K562 (cell line): ENCODE measurements around the gene C1QC. TPM values are rescaled to one million over a fixed set of nuclear protein-coding genes. Genes with fewer than 3 reads are reported as not detected.

Experiments
- ATAC-seq: fragments of 200-7000 bp; cut with Tn5 transposase; 3 replicates; pipeline ENCODE4 v1.9.1; 2020; ENCODE audit warnings: moderate library complexity
- BruUV-seq: library from RNA; stranded (reverse); fragments of 400-500 nt; replicated peaks from 2 replicates; lab custom pipeline; 2021; lab: Mats Ljungman, UMichigan
- CTCF ChIA-PET: fragments of 300-600 bp; formaldehyde crosslinking; extraction: SDS; loops from one replicate; lab custom pipeline; 2021; ENCODE audit warnings: low intra/inter-chr PET ratio; lab: Yijun Ruan, JAX
- POLR2A ChIA-PET: fragments of 300-600, 350-650 bp; sonication (Branson Sonifier 250); formaldehyde crosslinking; extraction: SDS; loops from one replicate; lab custom pipeline; 2021; ENCODE audit warnings: antibody characterized with exemption, inconsistent platforms; lab: Yijun Ruan, JAX
- DNase-seq, 4 experiments: peaks; one replicate each; pipeline versions ENCODE4 v3.0.0 to v3.0.0-alpha.2; 2011 to 2018; ENCODE audit warnings: low spot score in 3 of 4, mixed read lengths in 3 of 4; ENCODE audit errors: extremely low read depth in 1 of 4
- FAIRE-seq: peaks from 2 replicates; lab custom pipeline; 2011; peaks lifted over from hg19 to GRCh38; lab: Jason Lieb, UNC
- H2AFZ ChIP-seq: 2 replicates; pipeline ENCODE4 v1.6.0; 2011; ENCODE audit warnings: low read depth, low read length, control low read depth, inconsistent platforms
- H3K27ac ChIP-seq: fragments of 200-600 bp; 3 replicates; pipeline ENCODE4 v1.8.0; 2011; ENCODE audit warnings: low read depth, mild to moderate bottlenecking, control low read depth, inconsistent platforms, low read length, moderate library complexity, mixed read lengths; ENCODE audit errors: extremely low read depth
- H3K27me3 ChIP-seq, 2 experiments: fragments of 300-600 bp in 1 of 2; 2 replicates in 1 of 2; 3 replicates in 1 of 2; pipeline versions ENCODE4 v1.6.0 to v1.8.0; 2011; ENCODE audit warnings: inconsistent platforms in 2 of 2, low read length in 2 of 2, mild to moderate bottlenecking in 1 of 2, mixed read lengths in 1 of 2, moderate library complexity in 1 of 2; ENCODE audit not compliant: control insufficient read depth in 2 of 2, insufficient read depth in 2 of 2
- H3K36me3 ChIP-seq: fragments of 300-600 bp; 3 replicates; pipeline ENCODE4 v1.8.0; 2011; ENCODE audit warnings: mild to moderate bottlenecking, low read length, inconsistent platforms; ENCODE audit not compliant: control insufficient read depth, insufficient read depth
- H3K4me1 ChIP-seq, 2 experiments: fragments of 200-600 bp in 1 of 2; replicated peaks in 1 of 2; 2 replicates in 1 of 2; 3 replicates in 1 of 2; pipeline versions ENCODE4 v1.5.1 to v1.8.0; 2011; ENCODE audit warnings: inconsistent platforms in 2 of 2, low read length in 2 of 2, mild to moderate bottlenecking in 1 of 2, mixed read lengths in 1 of 2, moderate library complexity in 1 of 2; ENCODE audit not compliant: control insufficient read depth in 2 of 2, insufficient read depth in 2 of 2
- H3K4me2 ChIP-seq: 2 replicates; pipeline ENCODE4 v1.6.1; 2011; ENCODE audit warnings: low read length, control low read depth, inconsistent platforms, mixed read lengths; ENCODE audit not compliant: insufficient read depth
- H3K4me3 ChIP-seq: fragments of 200-600 bp; sonication (generic), shearing (Covaris generic); 2 replicates; pipeline ENCODE4 v1.5.1; 2016; ENCODE audit warnings: control low read depth, inconsistent platforms
- H3K79me2 ChIP-seq: fragments of 200-600 bp; 3 replicates; pipeline ENCODE4 v1.8.0; 2011; ENCODE audit warnings: low read length, inconsistent platforms; ENCODE audit not compliant: control insufficient read depth, insufficient read depth
- H3K9ac ChIP-seq, 2 experiments: 2 replicates each; pipeline versions ENCODE4 v1.6.0 to v1.6.1; 2011; ENCODE audit warnings: low read depth in 2 of 2, low read length in 2 of 2, control low read depth in 1 of 2, inconsistent platforms in 1 of 2, mild to moderate bottlenecking in 1 of 2, mixed read lengths in 1 of 2; ENCODE audit not compliant: insufficient read depth in 1 of 2
- H3K9me1 ChIP-seq: one replicate; pipeline ENCODE4 v1.6.0; 2011; ENCODE audit warnings: inconsistent platforms, mild to moderate bottlenecking, low read length, moderate library complexity; ENCODE audit not compliant: control insufficient read depth, insufficient read depth
- H3K9me3 ChIP-seq: replicated peaks from 2 replicates; pipeline ENCODE4 v1.5.1; 2011; ENCODE audit warnings: low read depth, low read length, inconsistent platforms; ENCODE audit not compliant: control insufficient read depth, insufficient read depth
- H4K20me1 ChIP-seq: replicated peaks from 2 replicates; pipeline ENCODE4 v1.6.1; 2011; ENCODE audit warnings: low read length, inconsistent platforms, mixed read lengths; ENCODE audit not compliant: control insufficient read depth, insufficient read depth
- ARNT ChIP-seq, 2 experiments: fragments of 450-650 bp; IDR thresholded peaks; 2 replicates each; pipeline ENCODE4 v1.6.1; 2016; ENCODE audit warnings: mild to moderate bottlenecking in 1 of 2
- GTF2B ChIP-seq: IDR thresholded peaks from 2 replicates; pipeline ENCODE4 v1.6.1; 2011; ENCODE audit not compliant: insufficient read length; ENCODE audit errors: extremely low read depth
- HNRNPK ChIP-seq: fragments of 200-400 bp; formaldehyde crosslinking; IDR thresholded peaks from one replicate; pipeline ENCODE4 v1.6.1; 2018; ENCODE audit warnings: mild to moderate bottlenecking, low read depth, low read length; ENCODE audit not compliant: poor library complexity, severe bottlenecking
- LEF1 ChIP-seq: fragments of 450-650 bp; IDR thresholded peaks from 2 replicates; pipeline ENCODE4 v1.6.1; 2016; ENCODE audit warnings: mild to moderate bottlenecking
- MCM3 ChIP-seq: fragments of 450-650 bp; IDR thresholded peaks from 2 replicates; pipeline ENCODE4 v1.6.1; 2016
- MED1 ChIP-seq: sonication (generic); formaldehyde crosslinking; IDR thresholded peaks from 2 replicates; pipeline ENCODE4 v1.8.1; 2023; ENCODE audit warnings: missing genetic modification reagents, borderline replicate concordance
- NR2C2 ChIP-seq, 2 experiments: fragments of 200-800 bp in 1 of 2; sonication (Bioruptor generic) in 1 of 2; sonication (generic) in 1 of 2; formaldehyde crosslinking in 1 of 2; IDR thresholded peaks; 2 replicates each; pipeline versions ENCODE4 v1.6.1 to v1.8.0; 2016 to 2022; ENCODE audit warnings: mild to moderate bottlenecking in 1 of 2, missing compliant biosample characterization in 1 of 2, missing genetic modification characterization in 1 of 2, missing genetic modification reagents in 1 of 2
- POLR2AphosphoS2 ChIP-seq: IDR thresholded peaks from 2 replicates; pipeline ENCODE4 v1.6.1; 2012; ENCODE audit warnings: low read length, improper control_type of control experiment
- POLR2B ChIP-seq: fragments of 450-650 bp; IDR thresholded peaks from 2 replicates; pipeline ENCODE4 v1.6.1; 2018; ENCODE audit warnings: low read depth; ENCODE audit not compliant: partially characterized antibody
- PPARD ChIP-seq: fragments of 250-450 bp; sonication (Bioruptor Pico); IDR thresholded peaks from 2 replicates; pipeline ENCODE4 v1.8.0; 2022; ENCODE audit warnings: inconsistent platforms, mild to moderate bottlenecking, moderate library complexity
- TAF9B ChIP-seq: fragments of 450-650 bp; IDR thresholded peaks from 2 replicates; pipeline ENCODE4 v1.6.1; 2018; ENCODE audit warnings: mild to moderate bottlenecking; ENCODE audit not compliant: partially characterized antibody
- ZBTB12 ChIP-seq: fragments of 250-450 bp; sonication (Bioruptor Pico); IDR thresholded peaks from 2 replicates; pipeline ENCODE4 v1.4.0; 2020
- ZBTB49 ChIP-seq: sonication (generic); formaldehyde crosslinking; IDR thresholded peaks from 2 replicates; pipeline ENCODE4 v1.8.0; 2022; ENCODE audit warnings: missing genetic modification reagents, mild to moderate bottlenecking, borderline replicate concordance
- ZNF175 ChIP-seq: fragments of 200-800 bp; sonication (Bioruptor generic); IDR thresholded peaks from 2 replicates; pipeline ENCODE4 v1.6.1; 2016; ENCODE audit warnings: low read depth, mild to moderate bottlenecking, missing genetic modification characterization, missing compliant biosample characterization
- ZNF263 ChIP-seq: sonication (generic); formaldehyde crosslinking; IDR thresholded peaks from 2 replicates; pipeline ENCODE4 v1.8.0; 2022; ENCODE audit warnings: mild to moderate bottlenecking, missing genetic modification reagents, borderline replicate concordance
- WGBS: fragments of 100-300 bp; shearing (Covaris generic); methylation state at CpG from one replicate; pipeline ENCODE4 v1.1.6; 2016; ENCODE audit warnings: low coverage, mixed read lengths; ENCODE audit not compliant: insufficient coverage; ENCODE audit errors: missing lambda C conversion rate; 5-methylcytosine and 5-hydroxymethylcytosine counted together
- in situ Hi-C: fragments of 300-500 bp; cut with MboI; formaldehyde crosslinking; loops from 4 replicates; pipeline ENCODE4 v1.15.0; 2018; ENCODE audit warnings: inconsistent platforms, mixed read lengths
- intact Hi-C: fragments of 100-400 bp; cut with micrococcal nuclease; formaldehyde crosslinking; loops from 2 replicates; pipeline ENCODE4 v1.14.2; 2022
- polyA plus RNA-seq, 8 experiments: library from polyadenylated mRNA; depleted of rRNA in 4 of 8; stranded (reverse) in 5 of 8; unstranded in 3 of 8; fragments of >200 nt; fragmentation: Nextera tagmentation in 2 of 8; fragmentation: Illumina TruSeq in 1 of 8; extraction: Ambion mirVana in 2 of 8; extraction: Trizol in 1 of 8; gene quantifications; 2 replicates each; pipeline versions ENCODE4 v1.2.1 to v1.2.3, GENCODE V29; 2011 to 2014; ENCODE audit warnings: inconsistent platforms in 1 of 8, missing spikeins in 1 of 8
- total RNA-seq, 7 experiments: library from RNA; depleted of rRNA in 6 of 7; stranded (reverse); fragments of >200 nt in 6 of 7; fragmentation: Illumina TruSeq in 2 of 7; extraction: Trizol in 2 of 7; gene quantifications; 2 replicates each; pipeline versions ENCODE4 v1.2.1 to v1.2.3, GENCODE V29; 2011 to 2021; ENCODE audit warnings: low replicate concordance in 1 of 7

C1QC gene
- total and polyA plus RNA-seq, 9 of the 15 experiments (the other 6 are each of a cell fraction or from before 2014, with no cell fraction given): 0.69 TPM; not detected in 8

GRCh38 chr1:22616571-22616970, 26.9 kb upstream of the C1QC start:
- FAIRE-seq (no peak), ATAC-seq (no peak), DNase-seq (no peak)
- CTCF ChIA-PET: no interaction called here
- POLR2A ChIA-PET: interaction anchor here (0.7 kb wide), 1 partner anchor 927 kb away, joined by 3 read pairs; no protein-coding TSS in a partner anchor
- Histone ChIP-seq H4K20me1 (peaks cover 19% of the 10 kb centered on the region), H3K9ac (no peak overlapping the region), H2AFZ (no peak overlapping the region), H3K27me3 (peaks cover 27 to 65% of the 10 kb centered on the region in 2 experiments; a peak in 4 of 5 replicates), H3K36me3 (no peaks in the 10 kb centered on the region), H3K9me3 (no peaks in the 10 kb centered on the region), H3K27ac (no peak overlapping the region), H3K9me1 (no peaks in the 10 kb centered on the region)
- in situ Hi-C loops: no loop called here
- BruUV-seq: no TSS peak
- no peak for TF ChIP-seq MCM3
- no peak for TF ChIP-seq ZNF263 (CRISPR knock-in tag)
- no peak for TF ChIP-seq GTF2B
- TF ChIP-seq ZBTB49 (CRISPR knock-in tag): no peak
- no peak for TF ChIP-seq TAF9B
- TF ChIP-seq NR2C2 (CRISPR knock-in tag; IDR thresholded peaks at IDR 0.05): no peak
- TF ChIP-seq NR2C2 (tag; IDR thresholded peaks at IDR 0.05): no peak
- no peak for TF ChIP-seq LEF1
- no peak for TF ChIP-seq POLR2B
- no peak for TF ChIP-seq ZNF175 (CRISPR knock-in tag)
- no peak for TF ChIP-seq POLR2AphosphoS2
- no peak for TF ChIP-seq ZBTB12 (CRISPR knock-in tag)
- TF ChIP-seq MED1 (CRISPR knock-in tag): no peak
- TF ChIP-seq HNRNPK: no peak
- TF ChIP-seq PPARD (CRISPR knock-in tag): no peak
- no peak for TF ChIP-seq ARNT (IDR thresholded peaks at IDR 0.05)
- TF ChIP-seq, all 486 proteins: peak for 0
- H3K4me1 ChIP-seq: peaks cover 0 to 7% of the 10 kb centered on the region in 2 experiments; a peak in 2 of 5 replicates
- no peak overlapping the region for H3K4me3 ChIP-seq
- H3K79me2 ChIP-seq: no peaks in the 10 kb centered on the region
- no peak overlapping the region for H3K4me2 ChIP-seq
- under 1% methylated on average over 11 of the region's 11 CpGs for WGBS
- intact Hi-C loops: no loop called here
